GM19468 (cell line): Measurements from ENCODE around the gene DARS1.

Source experiments
- ATAC-seq: cut with Tn5 transposase; IDR thresholded peaks from one replicate; pipeline ENCODE4 v1.9.1; 2021; ENCODE audit warnings: mild to moderate bottlenecking, moderate library complexity, moderate number of reproducible peaks; ENCODE audit not compliant: unreplicated experiment; ENCODE audit errors: extremely low read depth

The DARS1 gene

DNA sequence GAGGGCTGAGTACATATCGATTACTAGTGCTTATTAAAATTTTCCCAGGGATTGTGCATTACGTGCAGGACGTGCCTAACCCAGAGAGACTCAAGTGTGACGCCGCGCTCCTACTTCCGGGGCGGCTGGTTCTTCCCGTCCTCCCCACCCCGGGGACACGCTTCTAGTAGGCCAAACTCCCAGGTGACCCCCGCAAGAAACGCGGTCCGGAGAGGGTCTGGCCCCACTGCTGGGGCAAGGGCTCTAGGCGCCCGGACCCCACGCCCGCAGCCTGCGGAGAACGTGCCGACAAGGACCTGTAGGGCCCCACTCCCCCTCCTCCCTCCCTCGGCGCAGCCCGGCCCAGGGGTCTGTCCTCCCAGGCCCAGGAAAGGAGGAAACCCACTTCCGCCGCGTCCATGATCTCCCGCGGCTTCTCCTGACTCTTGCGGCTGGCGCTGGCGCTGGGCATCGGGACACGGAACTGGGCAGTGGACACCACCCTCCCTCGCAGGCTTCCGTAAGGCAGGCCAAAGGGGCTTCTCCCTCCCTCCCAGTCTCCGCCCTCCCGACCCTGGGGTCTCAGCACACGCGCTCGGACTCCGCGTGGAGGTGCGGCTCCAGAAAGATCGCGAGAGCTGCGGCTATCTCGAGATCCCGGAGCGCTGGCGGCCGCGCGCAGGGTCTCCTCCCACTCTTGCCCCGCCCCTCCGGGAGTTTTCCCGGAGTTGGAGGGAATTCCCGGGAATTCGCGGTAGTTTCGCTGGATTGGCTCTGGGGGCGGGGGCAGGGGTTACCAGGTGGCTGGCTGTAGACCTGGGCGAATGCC is at the start of gene DARS1:
DARS1 (minus strand) TSS at position 609 of the 808 bp plus-strand sequence; CDS start at position 451, 158 bp downstream.
- peak; percentile 46 for ATAC-seq

DNA sequence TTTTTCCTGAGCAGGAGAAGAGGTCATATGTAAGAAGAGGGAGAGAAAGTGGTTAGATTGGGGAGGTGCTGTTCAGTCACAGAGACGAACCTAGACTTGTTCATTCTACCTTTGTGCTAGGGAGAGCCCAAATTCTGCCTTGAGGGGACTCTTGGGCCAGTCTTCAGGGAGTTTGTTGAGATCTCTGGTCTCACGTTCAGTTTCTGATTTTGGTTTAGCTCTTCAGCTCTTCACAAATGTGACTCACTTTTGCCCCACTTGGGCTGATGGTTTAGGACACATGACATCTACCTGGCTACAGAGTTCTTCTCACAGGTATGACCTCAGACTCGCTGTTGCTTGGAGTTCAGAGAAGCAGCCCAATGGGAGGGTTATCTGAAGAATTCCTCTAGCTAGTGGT is 49.2 kb upstream of the DARS1 start:
- ATAC-seq = no peak

DNA sequence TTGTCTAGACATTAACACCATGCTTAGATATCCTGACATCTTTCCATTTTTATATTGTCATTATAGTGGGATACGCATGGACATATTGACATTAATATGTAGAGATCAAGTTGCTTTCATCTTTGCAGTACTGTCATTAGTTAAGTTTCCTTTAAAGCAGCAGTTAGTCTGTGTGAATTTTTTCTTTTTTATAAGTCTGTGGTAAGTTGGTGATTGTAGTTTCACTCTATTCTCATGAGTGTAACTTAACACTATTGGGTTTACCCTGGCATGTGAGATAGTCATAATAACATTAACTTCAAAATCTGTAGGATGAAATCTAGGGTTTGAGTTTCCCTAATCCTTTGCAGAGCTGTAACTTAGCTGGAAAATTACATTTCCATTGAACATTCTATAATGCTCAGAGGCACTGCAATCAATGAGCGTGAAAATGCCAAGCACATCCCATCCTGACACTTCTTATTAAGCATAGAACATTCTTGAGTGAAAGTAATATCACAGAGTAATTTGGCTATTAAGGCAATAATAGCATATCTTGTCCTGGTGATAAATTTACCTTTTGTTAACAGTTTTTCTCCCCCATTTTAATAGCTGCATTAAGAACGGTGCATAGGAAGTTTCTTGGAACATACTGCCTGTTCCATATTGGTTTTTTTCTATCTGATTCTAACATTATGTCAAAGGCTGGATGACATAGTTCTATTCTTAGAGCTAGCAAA is 47.5 kb upstream of the DARS1 start:
- no peak for ATAC-seq

DNA sequence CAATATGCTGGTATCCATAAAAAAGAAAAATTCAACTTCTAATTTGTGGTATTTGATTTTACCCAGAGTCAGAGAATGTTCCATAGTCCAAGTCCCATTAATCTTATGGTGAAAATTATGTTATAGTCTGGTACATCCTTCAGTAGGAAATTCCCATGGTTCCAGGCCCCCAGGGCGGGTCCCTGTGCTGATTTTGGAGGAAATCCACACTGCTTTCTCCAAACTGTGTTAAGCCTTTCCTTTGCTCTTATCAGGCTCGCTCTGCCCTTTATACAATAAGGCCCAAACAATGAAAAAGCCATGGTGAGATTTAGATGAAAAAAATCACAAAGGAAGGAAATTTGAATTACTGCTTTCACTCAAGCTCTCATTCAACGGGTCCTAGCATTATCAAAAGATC is 46.8 kb upstream of the DARS1 start:
- no peak for ATAC-seq

DNA sequence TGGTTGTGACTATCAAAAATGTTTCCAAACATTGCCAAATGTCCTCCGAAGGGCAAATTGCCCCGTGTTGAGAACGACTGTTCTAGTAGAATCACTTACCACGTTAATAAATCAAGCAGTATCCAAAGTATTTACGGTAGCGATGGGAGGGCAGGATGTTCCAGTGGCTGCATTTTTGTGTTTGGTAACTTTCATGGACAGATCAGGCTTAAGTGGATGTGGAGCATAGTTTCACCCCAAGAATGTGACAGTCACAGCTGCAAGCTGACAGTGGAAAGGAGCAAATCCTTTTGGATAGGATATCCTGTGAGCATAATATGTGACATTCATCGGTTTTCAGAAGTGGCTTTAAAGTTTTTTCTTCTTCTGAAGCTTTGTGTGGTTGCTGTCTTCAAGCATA is 46.3 kb upstream of the DARS1 start:
- no peak for ATAC-seq

DNA sequence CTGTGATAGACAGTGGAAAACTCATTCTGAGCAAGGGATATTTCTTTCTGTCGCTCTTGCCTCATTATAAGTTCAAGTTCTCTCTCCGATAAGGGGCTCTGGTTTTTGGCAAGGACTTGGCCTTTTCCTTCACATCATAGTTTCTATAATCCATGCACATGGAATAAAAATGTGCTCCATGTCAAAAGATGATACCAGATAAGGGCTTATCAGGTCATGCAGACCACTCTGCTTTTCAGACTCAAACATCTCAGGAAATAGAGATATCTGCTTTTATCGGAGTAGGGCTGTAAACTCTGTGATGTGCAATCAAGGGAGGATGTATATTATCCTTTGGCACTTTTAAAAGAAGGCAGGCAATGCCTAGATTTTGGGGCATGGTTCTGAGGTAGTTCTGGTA is 45.0 kb upstream of the DARS1 start:
- ATAC-seq = no peak

DNA sequence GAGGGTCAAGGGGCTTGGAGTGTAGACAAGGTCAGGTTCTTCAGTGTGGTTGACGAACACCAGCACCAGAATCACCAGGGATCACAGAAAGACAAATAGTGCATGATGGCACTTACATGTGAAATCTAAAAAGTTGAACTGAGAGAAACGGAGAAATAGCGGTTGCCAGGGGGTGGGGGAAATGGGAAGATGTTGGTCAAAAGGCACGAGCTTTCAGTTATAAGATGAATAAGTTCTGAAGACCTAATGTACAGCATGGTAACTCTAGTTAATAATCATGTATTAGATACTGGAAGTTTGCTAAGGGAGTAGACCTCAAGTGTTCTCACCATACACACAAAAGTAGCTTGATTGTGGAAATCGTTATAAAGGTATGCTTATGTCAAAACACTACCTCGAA is 43.7 kb upstream of the DARS1 start:
- no peak for ATAC-seq

DNA sequence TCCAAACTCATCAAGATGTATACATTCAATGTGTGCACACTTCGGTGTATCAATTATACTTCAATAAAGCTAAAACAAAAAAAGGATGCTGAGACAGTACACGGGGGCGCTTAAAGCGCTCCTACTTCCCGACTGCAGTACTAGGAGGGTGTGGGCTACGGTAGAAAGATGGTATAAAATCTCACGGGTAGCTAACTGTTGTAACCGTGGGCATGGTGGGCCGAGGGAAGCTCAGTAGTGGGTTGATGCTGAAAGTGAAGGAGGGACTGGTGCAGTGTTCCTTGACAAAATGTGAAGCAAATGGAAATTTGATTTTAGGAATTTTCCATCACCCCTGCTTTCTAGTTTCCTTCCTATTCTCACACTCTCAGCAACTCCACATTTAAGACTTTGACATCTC is 42.6 kb upstream of the DARS1 start:
- ATAC-seq = no peak

DNA sequence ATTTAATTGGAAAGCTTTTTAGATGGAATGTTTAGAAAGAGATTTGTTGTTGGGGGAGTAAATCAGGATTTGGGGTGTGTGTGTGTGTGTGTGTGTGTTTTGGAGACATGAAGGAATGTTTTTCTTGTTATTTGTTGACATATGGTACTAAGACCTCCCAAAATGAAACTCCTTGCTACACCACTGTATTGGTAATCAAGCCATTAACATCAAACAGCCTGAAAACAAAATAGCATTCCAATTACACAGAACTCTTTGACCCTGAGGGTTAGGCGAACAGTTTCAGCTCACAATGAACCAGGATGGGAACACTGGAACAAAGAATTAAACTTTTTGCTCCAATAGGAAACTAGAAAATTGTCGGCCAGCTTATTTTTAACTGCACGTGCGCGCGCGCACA is 41.7 kb upstream of the DARS1 start:
- ATAC-seq = no peak

DNA sequence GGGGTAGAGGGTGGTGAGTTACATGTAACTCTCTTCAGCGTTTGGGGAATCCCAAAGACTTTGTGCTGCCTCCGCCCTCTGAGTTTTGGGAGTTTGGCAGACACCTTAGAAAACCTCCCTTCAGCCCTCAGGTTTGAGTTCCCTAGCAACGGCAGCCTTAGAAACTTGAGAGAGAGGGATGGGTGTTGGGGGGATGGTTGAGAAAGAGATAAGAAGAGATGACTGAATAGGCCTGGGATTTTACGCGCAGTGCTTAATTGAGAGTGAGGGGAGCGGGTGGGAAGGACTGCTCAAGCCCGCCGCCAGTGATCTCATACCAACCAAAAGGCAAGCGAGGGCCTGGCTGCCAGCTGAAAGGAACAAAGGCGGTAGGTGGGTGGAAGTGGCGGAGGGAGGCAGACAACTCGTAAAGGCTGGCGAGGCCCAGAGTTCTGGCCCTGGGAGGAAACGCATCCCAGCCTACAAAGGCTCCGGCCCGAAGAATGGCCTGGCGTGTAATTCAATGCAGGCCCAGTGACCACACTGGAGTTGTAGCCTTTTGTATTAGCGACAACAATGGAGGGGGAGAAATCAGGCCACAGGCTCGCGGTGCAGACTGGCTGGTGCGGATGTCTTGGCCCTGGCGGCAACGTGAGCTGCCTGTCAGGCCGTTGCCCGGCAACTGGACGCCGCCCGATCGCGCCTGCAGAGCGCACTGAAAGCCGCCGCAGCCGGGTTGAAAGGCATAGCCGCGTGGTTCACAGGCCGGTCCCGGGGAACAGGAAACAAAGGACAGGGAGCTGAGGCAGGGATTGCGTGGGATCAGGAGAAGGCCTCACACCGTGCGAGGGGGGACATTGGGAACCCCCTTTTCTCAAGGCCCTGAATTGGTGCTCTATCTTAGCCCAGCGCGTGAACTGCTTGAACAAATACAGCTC is 39.9 kb upstream of the DARS1 start:
- ATAC-seq = no peak

DNA sequence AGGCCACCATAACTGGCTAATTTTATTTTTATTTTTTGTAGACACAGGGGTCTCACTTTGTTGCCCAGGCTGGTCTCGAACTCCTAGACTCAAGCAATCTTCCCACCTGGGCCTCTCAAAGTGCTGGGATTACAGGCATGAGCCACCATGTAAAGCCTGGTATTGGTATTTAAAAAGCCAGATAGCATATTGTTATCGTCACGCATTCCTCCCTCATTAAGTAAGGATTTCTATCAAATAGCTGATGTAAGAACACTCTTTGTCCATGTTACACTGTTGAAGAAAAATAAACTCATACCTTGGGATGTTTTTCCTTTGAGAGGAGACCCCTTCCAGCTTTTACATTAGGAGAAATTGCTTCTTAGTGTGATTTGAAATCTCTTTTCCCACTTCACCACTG is 39.2 kb upstream of the DARS1 start:
- ATAC-seq = no peak

DNA sequence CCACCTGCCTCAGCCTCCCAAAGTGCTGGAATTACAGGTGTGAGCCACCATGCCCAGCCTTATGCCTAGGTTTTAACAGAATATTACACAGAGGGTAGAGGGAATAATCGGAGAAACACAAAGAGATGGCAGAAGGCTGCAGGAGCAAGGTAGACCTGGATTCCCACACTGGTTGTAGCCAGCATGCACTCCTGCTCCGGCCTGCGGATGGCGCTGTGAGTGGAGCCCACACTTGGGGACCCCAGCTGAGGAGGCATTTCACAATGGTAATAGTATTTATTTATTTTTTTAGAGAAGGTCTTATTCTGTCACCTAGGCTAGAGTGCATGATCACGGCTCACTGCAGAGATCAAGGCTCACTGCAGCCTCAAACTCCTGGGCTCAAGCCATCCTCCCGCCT is 38.8 kb upstream of the DARS1 start:
- no peak for ATAC-seq

DNA sequence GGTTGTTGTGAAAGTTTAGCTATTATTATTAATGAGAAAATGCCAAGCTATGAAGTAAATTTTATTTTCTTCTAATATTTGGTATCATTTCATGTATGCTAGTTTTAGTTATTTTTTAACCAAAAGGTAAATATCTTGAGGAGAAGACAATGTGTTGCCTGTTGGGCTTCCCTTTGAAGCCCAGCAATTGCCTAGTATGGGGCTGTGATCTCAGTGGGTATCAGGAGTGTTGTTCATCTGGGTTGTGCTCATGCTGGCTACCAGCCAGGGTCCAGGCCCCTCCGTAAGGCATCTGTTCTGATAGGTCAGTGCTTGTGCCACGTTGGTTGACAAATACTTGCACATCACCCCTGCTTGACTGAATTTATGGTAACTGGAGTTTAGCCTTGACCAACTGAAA is 38.0 kb upstream of the DARS1 start:
- ATAC-seq = no peak

DNA sequence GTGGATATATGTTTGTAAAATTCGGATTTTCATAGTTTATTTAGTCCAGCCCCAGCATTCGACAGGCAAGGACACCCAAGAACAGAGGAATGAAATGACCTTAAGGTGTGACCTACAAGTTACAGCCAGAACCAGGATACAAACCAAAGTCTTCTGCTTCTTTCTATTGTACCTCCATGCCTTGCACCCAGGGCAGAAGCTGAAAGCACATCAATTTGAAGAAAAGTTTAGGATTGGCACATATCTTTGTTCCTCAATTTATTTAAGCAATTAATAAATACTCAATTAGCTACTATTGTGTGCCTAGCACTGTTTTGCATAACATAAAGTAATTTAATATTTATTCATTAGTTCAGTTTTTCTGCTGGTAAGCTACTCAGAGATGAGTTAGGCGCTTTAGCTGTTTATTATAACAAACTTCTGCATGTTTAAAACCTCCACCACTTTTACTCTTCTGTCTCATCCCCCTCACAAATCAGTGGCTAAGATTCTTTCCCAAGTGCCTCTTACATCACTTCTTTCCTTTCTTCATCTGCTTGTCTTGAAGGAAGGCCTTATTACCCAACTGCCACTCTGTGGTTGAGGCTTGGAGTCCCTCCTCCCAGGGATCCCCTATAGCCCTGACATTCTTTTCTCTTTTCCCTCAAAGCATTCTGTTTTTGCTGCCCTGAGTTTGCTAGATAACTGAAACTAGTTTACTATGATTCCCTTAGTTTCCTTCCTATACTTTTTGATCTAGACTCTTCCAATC is 37.1 kb upstream of the DARS1 start:
- ATAC-seq = no peak

DNA sequence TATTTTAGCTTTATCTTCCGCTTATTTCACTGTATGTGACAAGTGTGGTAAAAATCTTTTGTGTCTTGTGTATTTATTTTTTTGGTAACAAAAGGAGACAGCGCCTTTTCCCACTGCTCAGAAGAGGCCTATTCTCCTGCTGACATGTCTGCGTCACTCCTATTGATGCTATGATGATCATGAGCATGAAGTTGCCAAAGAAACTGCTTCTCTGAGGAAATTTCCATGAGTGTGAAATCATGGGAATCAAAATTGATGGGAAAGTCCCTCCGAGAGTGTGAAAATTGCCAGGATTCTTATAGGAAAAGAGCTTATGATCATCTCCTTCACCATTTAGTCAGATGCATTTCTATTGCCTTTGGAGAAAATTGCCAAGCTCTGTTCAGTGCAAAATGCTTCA is 36.5 kb upstream of the DARS1 start:
- no peak for ATAC-seq

DNA sequence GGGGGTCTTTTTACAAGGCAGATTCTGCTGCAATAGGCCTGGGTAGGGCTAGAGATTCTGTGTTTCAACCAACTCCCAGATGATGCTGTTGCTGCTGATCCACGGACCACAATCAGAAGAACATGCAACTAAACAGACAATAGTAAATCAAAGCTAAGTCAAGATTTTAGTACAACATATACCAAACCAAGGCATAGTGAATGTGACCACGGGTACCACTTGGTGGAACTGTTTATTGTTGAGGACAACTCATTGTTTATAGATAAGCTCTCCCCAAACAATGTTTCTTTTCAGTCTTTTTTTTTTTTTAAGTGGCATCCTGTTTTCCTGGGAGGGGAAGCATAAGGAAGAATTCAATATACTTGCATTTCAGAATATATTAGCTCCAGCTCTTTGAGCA is 36.0 kb upstream of the DARS1 start:
- no peak for ATAC-seq

DNA sequence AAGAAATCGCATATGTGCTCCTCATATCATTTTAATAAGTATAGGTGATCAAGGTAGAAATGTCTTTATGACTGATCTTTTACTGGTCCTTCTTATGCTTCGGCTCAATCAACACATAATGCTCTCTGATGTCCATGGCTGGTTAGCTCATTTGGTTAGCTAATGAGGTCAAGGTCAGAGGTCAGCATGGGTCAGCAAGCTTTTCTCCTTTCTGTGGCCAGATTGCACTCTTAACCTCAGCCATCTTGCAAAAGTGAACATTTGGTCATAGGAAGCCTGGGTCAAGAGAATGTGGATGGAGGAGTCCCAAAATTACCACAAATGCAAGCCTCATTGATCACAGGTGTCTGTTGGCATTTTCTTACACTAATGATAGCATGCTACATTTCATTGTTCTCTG is 35.4 kb upstream of the DARS1 start:
- no peak for ATAC-seq

DNA sequence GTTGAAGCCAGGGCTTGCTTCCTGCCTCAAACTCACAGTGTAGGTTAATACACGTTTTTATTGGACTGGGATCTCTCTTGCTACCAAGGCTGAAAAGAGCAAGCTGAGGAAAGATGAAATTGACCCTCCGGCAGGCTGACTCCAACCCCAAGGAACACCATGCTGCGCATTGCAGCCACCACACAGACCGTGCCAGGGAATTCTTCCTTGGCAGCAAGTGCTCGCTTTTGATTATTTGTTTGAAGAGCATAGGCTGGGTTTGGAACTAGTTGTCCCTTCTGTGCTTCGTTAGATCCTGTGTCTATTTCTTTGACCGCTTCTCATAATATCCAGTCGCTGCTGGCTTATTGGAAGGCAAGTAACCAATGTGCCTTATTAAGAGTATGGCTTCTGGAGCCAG is 34.4 kb upstream of the DARS1 start:
- ATAC-seq = no peak

DNA sequence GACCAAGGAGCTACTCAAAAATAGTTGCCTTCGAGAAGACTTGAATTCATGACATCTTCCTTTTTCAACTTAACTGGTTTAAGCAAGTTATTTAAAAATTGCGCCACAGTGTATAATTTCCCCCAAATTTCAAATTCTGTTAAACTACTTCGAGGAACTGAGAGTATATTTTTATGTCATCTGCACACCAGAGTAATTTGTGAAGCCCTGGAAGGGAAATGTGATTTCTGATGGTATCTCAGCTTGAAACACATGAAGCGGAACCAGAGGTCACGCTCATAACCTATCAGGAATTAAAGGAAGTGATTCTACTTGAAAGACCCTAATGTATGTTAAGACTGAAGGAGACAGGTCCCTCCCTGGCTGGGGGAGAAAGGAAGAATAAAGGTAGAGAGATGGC is 33.9 kb upstream of the DARS1 start:
- no peak for ATAC-seq

DNA sequence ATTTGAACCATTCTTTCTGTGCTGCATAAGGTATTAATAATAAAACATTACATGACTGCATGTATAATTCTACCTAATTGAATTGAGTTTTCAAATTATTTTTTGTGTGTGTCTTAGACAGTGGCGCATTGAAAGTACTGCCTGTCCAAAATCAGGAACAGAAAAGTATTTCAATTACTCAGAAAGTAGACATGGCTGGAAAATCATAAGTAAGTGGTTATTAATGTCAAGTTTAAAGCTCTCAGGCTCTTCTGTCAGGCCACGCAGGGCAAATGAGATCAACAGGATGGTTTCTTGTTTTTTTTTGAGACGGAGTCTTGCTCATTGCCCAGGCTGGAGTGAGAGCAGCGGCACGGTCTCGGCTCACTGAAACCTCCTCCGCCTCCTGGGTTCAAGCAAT is 32.4 kb upstream of the DARS1 start:
- ATAC-seq = no peak
